NCI-H146 treated with DMSO at 0.1 percent for 48 hours (cell line): ENCODE results near the gene PSMB11.

ENCODE experiments used
- DNase-seq: peaks from one replicate; lab custom pipeline; 2025; ENCODE audit not compliant: unreplicated experiment; lab: John Stamatoyannopoulos, UW

Gene PSMB11

DNA sequence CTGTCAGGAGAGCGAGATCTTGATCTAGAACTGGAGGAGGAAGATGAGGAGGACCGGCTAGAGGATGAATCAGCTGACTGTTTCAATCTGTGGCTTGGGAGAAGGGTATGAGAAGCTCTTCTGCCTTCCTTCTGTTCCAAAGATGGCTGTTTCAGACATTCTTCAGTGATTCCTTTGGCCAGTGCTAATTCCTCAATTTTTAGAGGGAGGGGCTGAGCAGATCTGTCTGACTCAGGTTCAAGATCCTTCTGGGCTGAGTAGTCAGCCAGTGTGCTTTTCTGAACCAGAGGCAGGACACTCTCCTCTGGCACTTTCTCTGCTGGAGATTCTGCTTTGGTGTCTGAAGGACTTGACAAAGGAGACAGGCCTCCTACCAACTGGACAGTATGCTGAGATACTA is 37.7 kb downstream of the PSMB11 start:
- no peak for DNase-seq

DNA sequence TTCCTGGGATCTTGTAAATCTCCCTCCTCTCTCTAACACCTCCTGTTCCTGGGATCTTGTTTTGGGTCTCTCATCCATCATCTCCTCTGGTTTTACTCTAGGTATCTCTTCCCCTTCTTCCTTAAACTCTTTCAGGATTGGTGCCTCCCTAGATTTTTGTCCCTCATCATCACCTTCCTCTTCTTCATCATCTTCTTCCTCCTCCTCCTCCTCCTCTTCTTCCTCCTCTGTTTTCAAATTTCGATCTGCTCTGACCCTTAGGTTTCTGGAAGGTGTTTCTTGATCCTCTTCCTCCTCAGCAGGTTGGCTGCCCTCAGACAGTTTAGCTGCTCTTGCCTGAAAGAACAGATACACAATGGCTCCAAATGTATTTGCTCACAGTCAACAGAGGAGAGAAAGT is 38.5 kb downstream of the PSMB11 start:
- no peak for DNase-seq

DNA sequence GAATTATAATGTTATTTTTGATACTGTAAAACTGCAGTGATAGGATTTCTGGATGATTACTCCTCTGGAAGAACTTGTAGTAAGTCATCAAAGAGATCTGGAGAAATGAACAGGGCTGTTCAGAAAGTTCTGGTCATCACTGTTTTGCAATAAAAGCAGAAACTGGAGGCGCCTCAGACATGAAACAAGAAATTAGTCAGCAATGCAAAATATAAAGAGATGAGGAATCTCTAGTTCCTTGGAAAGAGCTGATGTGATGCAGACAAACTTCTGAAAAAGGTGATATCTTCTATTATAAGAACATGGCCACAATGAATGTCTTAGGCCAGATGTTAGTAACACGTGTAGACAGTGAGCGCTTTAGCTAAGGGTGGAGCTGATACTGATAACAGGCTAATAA is 43.4 kb downstream of the PSMB11 start:
- DNase-seq = no peak

DNA sequence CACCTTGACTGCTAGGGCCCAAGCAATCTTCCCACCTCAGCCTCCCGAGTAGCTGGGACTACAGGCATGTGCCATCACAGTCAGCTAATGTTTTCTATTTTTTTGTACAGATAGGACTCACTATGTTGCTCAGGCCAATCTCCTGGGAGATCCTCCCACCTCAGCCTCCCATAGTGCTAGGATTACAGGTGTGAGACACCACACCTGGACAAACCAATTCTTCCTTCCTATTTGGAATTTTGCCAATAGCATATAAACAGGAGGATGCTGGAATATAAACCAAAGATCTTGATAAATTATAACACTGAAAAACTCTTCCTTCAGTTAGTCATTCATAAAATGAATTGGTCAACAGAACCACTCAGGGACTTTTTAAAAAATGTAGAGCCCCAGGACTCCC is 44.6 kb downstream of the PSMB11 start:
- DNase-seq = no peak

DNA sequence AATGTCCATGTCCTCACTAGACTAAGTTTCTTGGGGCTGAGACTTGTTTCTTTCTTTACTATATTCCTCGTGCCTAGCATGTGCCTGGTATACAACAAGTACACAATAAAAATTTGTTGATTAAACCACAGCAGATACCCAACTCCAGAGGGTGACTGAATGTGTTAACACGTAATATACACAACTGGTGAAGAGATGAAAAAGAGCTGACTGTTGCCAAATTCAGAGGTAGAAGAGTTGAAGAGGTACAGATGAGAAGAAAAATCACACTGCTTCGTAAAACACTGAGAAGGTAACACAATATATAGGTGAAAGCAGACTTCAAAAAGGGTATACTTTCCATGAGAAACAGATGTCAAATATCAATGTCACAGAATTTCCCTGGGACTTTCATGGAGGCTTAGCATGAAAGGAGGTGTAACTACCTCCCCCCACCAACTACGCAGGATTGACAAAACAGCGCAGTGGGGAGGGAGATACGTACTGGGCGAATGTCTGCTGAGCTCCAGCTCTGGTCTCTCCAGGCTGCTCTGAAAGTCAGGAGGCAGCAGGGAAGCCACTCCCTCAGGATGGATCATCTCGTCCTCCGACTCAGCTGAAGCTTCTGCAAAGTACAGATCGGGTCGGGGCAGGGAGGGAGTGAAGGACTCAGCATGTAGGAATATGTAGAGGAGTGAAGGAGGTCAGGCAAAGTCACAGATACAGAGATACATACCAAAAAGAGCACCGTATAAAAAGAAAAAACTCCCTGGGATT is 47.7 kb downstream of the PSMB11 start:
- DNase-seq = no peak

DNA sequence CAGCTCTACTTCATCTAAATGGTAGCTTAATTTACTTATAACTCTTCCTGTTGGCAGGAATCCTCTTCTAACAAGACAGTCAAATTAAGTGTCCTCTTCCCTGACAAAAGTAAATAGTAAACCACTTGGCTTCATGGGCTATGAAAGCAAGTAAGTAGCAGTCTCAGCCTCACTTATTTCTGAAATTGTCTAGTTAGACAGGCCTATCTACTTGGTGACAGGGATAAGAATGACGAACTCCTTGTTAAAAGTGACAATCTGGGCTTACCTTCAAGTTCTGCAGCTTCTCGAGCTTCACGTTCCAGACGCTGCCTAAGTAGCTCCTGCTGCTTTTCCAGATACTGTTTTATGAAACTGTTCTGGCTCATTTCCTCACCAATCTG is 48.2 kb downstream of the PSMB11 start:
- no peak for DNase-seq

DNA sequence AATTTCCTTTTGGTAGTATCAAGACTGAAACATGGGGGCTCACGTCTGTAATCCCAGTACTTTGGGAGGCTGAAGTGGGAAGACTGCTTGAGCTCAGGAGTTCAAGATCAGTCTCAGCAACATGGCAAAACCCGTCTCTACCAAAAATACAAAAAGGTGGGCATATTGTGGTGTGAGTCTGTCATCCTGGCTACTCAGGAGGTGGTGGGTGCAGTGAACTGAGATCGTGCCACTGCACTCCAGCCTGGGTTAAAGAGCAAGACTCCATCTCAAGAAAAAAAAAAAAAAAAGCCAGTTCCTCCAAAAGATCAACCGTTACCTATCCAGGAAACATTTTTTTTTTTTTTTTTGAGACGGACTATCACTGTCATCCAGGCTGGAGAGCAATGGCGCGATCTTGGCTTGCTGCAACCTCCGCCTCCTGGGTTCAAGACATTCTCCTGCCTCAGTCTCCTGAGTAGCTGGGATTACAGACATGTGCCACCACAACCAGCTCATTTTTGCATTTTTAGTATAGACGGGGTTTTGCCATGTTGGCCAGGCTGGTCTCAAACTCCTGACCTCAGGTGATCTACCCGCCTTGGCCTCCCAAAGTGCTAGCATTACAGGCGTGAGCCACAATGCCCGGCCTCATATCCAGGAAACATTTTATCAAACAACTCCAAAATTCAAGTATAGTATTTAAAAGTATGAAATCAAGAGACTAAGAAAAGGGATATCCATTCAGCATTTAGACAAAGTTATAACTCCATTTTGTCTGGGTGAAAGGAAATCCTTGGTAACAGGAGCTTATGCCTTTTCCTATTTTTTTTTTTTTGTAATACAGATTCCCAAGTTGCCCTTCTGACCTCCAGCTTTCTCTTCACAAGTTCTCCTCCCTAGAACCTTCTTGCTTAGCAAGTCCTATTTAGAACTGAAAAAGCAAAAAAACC is 49.5 kb downstream of the PSMB11 start:
- DNase-seq = no peak

DNA sequence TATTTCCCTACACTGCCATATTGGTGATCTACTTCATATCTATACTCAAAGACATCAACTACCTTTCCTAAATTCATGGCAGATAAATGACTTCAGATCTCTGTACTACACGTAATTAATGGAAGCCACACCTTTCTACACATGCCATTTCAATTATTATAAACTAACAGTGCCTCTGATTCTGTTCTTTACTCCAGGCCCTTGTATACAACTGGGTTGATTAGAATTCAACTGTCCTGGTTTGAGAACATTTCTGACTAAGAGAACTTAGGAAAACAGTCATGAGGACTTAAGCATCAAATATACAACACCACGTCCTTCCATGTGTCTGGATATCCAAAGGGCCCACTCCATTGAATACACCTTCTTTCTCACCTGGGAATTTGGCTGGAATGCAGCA is 51.1 kb downstream of the PSMB11 start:
- no peak for DNase-seq

DNA sequence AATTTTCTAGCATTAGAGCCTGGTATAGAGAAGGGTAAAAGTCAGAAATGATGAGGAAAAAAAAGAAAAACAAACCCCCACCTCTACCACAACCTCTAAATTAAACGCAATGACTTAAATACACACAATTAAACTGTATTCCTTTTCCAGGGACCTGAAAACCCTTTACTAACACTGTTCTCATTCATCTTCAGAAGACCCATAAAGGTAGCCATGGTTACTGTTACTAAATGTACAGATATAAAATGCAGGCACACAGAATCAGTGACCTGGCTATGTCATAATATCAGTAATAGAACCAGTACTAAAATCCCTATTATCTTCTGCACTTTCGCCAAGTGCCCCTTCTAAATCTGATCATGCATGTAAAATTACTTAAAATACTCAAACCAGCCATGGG is 51.5 kb downstream of the PSMB11 start:
- DNase-seq = no peak
